ENCODE results near the gene C1QTNF12. TPM values are rescaled to one million over a fixed set of nuclear protein-coding genes. Genes with fewer than 3 reads are reported as not detected.

The C1QTNF12 gene
- 0.57 TPM in 1 of 2 replicates, not detected in the other for total RNA-seq (2014; rRNA removed)
- 0.90 TPM for polyA plus RNA-seq (2012)

- no peak for DNase-seq (ENCODE audit: low read depth)
Observed at GRCh38 chr1:1246577-1247340, at the start of gene C1QTNF12. C1QTNF12 (minus strand) TSS chr1:1246722; CDS start chr1:1246690, 32 bp downstream.

DNA sequence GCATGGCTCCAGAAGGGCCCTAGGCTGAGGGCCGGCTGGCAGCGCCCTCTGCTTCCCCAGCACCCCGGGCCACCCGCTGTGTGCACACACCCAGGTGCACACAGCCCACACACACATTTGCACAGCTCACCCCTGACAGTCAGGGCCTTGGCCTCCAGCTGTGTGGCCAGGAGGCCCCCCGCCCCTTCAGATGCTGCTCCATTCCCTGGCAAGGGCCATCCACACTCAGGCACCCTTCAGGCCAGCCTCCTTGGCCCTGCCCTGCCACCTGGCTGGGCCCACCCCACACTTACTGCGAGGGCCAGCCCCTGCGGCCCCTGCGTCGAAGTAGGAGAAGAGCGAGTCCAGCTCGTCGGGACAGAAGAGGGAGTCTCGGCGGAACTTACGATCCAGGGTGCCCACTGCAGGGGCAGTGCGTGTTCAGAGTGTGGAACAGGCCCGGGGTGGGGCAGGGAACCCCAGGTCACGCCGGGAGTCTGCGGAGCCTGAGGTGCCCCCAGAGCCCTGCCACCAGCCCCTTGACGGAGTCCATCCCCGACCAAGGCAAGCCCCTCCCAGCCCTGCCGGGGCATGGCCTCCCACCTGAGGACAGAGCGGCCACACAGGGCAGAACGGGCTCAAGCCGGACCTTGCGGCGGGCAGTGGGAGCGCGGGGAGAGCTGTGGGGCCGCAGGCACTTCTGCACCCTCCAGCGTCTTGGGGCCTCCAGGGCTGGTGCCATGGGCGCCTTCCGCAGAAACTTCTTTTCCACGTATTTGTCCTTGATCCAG, 48.8 kb upstream of the C1QTNF12 start:
- no peak for DNase-seq (ENCODE audit: low read depth)

DNA sequence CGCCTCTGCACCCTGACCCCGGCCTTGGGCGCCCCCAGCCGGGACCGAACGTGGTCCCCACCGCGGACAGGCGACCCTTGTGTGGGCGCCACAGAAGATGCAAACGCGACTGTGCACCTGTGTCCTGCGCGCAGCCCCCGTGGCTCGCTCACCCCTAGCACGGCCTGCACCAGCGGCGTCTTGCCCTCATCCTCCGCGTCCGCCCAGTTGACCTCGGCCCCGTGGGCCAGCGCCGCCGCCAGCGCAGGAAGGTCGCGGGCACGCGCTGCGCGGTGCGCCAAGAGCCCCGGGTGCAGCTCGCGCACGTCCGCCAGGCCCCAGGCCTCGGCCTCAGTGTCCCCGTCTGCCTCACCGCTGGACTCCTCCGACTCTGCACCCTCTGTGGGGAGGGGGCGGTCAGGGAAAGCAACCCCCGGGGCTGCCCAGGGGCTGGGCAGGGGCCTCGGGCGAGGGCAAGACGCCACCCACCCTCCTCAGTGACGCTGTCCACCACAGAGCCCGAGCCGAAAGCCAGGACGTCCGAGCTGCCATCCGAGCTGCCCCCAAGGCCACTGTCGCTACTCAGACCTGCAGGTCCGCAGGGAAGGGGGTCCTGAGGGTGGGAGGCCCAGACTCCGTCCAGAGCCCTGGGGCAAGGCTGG, 47.8 kb upstream of the C1QTNF12 start:
- no peak for DNase-seq (ENCODE audit: low read depth)

GRCh38 chr1:1293263-1294249, 47.0 kb upstream of the C1QTNF12 start:
- no peak for DNase-seq (ENCODE audit: low read depth)

DNA sequence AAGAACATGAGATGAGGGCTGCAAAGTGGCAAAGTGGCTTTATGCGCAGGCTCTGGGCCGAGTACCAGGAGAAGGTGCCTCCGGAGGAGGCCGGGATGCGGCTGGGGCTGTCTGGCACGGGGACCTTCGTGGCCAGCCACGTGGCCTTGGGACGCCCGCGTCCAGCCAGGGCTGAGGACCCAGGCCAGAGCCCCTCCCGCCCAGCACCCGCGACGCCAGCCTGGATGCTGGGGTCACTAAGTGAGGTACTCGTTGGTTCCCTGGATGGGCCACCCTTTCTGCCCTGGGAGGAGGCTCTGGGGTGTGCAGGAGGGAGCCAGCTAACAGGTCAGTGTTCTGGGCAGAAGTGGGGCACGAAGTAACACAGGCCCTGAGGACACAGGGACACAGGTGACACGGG, 46.3 kb upstream of the C1QTNF12 start:
- DNase-seq (ENCODE audit: low read depth) = no peak

- no peak for DNase-seq (ENCODE audit: low read depth)
Observed at GRCh38 chr1:1292442-1292779, 45.9 kb upstream of the C1QTNF12 start.

DNA sequence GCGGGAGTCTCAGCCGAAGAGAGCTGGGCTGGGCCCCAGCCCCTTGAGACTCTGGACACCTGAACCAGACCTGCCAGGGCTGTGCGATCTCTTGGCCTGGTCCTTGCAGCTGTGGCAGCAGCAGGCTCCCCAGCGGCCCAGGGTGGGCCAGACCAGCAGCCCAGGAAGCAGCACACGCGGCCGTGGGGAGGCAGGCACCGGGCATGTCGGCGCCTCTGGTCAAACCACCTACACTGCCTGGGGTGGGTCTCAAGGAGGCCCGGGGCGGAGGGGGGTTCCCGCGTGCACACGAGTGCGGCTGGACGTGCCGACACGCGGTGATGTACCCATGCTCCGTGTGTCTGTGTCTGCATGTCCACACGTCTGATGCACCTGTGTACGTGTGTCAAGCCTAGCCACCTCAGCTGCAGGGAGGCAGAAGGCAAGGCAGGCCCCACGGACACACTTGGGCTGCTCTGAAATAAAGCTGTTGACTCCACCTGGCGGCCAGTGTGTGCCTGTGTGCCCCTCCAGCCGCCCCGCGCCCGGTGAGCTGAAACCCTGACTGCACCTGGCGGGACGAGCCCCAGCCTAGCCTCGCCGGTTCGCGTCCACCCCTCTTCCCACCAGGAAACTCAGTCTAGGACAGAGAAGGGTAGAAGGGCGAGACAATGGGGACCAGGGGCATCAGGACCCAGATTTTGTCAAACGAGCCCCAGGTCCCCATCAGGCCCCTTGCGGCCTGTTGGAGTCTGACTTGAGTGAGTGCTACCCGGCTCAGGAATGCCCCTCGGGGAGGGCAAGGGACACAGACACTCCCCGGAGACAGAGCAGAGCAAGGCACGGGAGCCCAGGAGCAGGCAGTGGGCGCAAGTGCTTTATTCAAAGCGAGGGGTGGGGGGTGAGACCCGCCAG, 45.3 kb upstream of the C1QTNF12 start:
- DNase-seq (ENCODE audit: low read depth) = peak; percentile 43

- DNase-seq (ENCODE audit: low read depth) = no peak
Observed at GRCh38 chr1:1291023-1291528, 44.6 kb upstream of the C1QTNF12 start.

DNA sequence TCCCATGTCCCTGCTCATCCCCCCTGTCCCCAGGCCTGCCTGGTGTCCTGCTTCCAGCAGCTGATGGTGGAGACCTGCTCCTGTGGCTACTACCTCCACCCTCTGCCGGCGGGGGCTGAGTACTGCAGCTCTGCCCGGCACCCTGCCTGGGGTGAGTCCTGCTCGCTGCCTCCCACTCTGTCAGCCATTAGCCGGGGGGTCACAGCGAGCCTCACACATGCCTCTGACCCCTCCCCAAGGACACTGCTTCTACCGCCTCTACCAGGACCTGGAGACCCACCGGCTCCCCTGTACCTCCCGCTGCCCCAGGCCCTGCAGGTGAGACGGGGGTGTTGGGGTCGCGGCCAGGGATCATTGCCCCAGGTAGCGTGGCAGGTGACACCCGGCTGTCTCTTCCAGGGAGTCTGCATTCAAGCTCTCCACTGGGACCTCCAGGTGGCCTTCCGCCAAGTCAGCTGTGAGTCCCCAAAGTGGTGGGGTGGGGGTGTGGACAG, 43.8 kb upstream of the C1QTNF12 start:
- DNase-seq (ENCODE audit: low read depth) = no peak

GRCh38 chr1:1287288-1288110, 41.0 kb upstream of the C1QTNF12 start:
- no peak for DNase-seq (ENCODE audit: low read depth)

DNA sequence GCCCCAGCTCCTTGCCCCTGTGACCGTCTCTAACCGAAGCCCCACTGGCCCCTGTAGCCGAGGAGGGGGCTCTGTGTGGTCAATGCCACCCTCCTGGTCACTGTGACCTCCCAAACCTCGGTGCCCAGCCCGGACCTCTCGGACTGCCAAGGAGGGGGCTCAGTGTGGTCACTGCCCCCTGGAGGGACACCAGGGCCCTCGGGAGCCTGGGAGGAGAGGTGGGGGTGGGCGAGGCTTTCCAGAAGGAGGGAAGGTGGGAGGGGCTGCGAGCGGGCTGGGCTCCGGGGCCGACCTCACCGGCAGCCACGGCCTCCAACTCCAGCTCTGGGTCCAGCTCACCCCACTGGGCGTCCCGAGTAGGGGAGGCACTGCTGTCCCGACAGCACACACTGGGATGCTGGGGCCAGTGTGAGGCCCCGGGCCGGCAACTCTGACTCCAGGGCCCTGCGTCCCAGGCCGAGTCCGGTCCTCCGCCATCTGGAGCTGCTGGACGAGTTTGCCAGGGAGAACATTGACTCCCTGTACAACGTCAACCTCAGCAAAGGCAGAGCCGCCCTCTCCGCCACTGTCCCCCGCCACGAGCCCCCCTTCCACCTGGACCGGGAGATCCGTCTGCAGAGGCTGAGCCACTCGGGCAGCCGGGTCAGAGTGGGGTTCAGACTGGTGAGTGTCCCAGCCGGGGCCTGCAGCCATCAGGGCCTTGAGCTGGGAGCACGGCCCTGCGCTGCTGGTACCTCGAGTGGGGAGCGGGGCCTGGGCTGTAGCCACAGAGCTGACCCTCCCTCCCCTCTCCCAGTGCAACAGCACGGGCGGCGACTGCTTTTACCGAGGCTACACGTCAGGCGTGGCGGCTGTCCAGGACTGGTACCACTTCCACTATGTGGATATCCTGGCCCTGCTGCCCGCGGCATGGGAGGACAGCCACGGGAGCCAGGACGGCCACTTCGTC, 40.1 kb upstream of the C1QTNF12 start:
- DNase-seq (ENCODE audit: low read depth) = no peak

DNA sequence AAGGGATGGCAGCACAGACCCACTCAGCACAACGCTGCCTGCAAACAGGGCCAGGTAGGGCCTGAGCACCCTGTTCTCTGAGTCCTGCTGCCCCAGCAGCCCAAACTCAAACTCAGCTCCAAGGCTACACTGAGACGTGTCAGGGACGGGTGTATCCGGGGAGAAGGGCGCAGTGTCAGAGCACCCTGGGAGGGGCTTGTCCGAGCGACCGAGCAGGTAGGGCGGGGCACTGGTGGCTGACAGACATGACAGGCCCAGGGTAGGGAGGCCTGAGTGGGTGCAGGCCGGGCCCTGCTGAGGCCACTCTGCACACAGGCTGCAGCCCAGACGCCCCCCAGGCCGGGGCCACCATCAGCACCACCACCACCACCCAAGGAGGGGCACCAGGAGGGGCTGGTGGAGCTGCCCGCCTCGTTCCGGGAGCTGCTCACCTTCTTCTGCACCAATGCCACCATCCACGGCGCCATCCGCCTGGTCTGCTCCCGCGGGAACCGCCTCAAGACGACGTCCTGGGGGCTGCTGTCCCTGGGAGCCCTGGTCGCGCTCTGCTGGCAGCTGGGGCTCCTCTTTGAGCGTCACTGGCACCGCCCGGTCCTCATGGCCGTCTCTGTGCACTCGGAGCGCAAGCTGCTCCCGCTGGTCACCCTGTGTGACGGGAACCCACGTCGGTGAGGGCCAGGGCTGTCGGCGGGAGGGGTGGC, 39.2 kb upstream of the C1QTNF12 start:
- no peak for DNase-seq (ENCODE audit: low read depth)

GRCh38 chr1:1285102-1285571, 38.6 kb upstream of the C1QTNF12 start:
- DNase-seq (ENCODE audit: low read depth) = no peak

DNA sequence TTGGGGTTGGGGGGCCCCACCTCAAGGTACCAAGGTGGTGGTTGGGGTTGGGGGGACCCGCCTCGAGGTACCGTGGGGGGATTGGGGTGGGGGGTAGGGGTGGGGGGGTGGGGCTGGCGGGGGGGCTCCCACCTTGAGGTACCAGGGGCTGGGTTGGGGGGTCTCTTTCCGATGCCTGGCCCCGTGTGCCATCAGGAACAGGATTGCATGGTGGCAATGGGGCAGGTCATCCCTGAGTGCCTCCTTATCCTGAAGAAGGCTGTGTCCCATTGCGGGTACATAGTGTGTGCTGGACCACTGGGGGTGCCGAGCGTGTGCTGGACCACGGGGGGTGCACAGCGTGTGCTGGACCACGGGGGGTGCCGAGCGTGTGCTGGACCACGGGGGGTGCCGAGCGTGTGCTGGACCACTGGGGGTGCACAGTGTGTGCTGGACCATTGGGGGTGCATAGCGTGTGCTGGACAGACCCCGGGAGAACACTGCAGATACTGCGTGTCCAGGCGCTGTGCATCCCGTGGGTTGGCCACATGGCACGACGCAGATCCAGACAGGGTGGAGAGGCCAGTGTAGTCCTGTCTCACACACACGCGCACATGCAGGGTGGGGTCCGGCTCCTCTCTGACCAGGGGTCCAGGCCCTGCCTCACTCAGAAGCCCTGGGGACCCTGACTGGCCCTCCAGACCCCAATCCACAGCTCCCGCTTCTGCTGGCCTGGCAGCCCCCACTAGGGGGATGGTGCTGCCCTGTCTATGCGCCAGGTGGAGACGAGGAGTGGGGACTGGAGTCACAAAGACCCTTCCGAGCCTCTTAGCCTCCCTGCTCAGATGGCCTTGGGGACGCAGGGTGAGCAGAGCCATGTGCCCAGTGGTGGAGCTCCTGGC, 37.9 kb upstream of the C1QTNF12 start:
- no peak for DNase-seq (ENCODE audit: low read depth)

DNA sequence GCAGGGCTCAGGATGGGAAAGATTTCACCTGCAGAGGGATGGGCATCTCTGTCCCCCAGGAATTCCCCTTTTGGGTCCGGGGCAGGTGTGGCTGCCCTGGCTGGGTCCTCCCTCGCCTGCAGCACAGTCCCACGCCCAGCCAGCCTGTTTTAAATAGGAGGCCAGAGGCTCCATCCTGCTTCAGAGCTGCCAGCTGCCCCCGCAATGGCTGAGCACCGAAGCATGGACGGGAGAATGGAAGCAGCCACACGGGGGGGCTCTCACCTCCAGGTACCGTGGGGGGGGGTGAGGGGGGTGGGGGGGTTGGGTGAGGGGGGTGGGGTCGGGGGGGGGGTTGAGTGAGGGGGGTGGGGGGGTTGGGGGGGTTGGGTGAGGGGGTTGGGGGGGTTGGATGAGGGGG, 37.3 kb upstream of the C1QTNF12 start:
- no peak for DNase-seq (ENCODE audit: low read depth)

DNA sequence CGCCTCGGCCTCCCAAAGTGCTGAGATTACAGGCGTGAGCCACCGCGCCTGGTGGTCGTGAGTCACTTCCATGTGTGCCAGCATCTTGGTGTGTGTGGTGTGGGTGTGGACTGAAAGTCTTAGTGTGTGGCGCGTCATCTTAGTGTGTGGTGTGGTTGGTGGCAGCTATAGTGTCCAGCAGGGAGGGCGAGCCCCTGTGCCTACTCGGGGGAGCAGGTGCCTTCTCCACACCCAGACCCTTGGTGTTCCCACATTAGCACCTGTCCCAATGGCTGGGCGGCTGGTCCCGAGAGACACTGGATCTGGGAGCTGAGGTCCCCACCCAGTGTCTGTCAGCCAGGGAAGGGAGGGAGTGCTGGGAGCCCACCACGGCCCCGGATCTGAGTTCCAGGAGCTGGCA, 36.5 kb upstream of the C1QTNF12 start:
- DNase-seq (ENCODE audit: low read depth) = peak; percentile 70

All from LHCN-M2 (cell line).